Uterus (tissue), 2 donors: ENCODE data around the gene DDX53.

Source experiments
- CTCF ChIP-seq, 4 experiments: fragments of 200-600 bp in 2 of 4; fragments of 450-650 bp in 2 of 4; sonication (generic) in 2 of 4; IDR thresholded peaks; one replicate each; pipeline ENCODE4 v1.5.1; 2016 to 2019; ENCODE audit warnings: antibody characterized with exemption in 4 of 4, mild to moderate bottlenecking in 2 of 4, moderate library complexity in 1 of 4
- POLR2A ChIP-seq, 2 donors: fragments of 450-650 bp; IDR thresholded peaks; one replicate each; pipeline ENCODE4 v1.6.1; 2016; ENCODE audit warnings: antibody characterized with exemption in 2 of 2, mild to moderate bottlenecking in 1 of 2, moderate library complexity in 1 of 2

DNA sequence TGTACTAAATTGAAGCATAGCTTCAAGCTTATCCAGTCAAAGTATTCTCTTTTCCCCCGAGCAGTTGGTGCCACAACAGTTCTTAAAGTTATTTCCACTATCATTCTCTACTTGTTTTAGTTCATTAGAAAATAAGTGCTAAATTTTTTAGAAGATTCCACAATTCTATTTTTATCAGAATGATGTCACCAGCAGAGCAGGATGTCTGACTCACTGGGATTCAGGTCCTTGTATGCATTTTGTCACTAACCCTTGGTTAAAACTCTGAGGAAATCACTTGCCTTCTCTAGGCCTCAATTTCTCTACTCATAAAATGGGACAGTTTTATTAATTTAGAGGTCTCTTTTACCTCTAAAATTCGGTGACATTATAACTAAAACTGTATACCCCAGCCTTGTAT, 3.4 kb downstream of the DDX53 start:
- TF ChIP-seq CTCF (IDR thresholded peaks at IDR 0.05) (no peak), POLR2A (IDR thresholded peaks at IDR 0.05) (no peak)
